HG03045 (cell line): Measurements from ENCODE around the gene CNOT10.
"Not testable (repeated sequence)": the region's sequence is repeated elsewhere in the genome, so short reads cannot be mapped to it uniquely, and the experiment has no call there.

Source experiments
- ATAC-seq: cut with Tn5 transposase; IDR thresholded peaks from one replicate; pipeline ENCODE4 v1.9.1; 2021; ENCODE audit warnings: mild to moderate bottlenecking, moderate library complexity; ENCODE audit not compliant: unreplicated experiment

CNOT10 gene

GRCh38 chr3:32757618-32758374 lies 72.8 kb downstream of the CNOT10 start:
- no peak for ATAC-seq

GRCh38 chr3:32758375-32758753 lies 73.4 kb downstream of the CNOT10 start:
- ATAC-seq: no peak

- no peak for ATAC-seq
Observed at GRCh38 chr3:32759342-32759741, 74.4 kb downstream of the CNOT10 start.

GRCh38 chr3:32764481-32764880 lies 79.5 kb downstream of the CNOT10 start:
- ATAC-seq: no peak

- ATAC-seq: no peak
Observed at GRCh38 chr3:32778389-32778788, 93.4 kb downstream of the CNOT10 start.

- ATAC-seq: no peak
Observed at GRCh38 chr3:32780071-32780734, 95.2 kb downstream of the CNOT10 start.

- ATAC-seq: peak; percentile 28
Observed at GRCh38 chr3:32780735-32781210, 95.8 kb downstream of the CNOT10 start.

- ATAC-seq: peak; percentile 96
Observed at GRCh38 chr3:32781211-32781968, 96.4 kb downstream of the CNOT10 start.

GRCh38 chr3:32781969-32782270 lies 96.9 kb downstream of the CNOT10 start:
- ATAC-seq: not testable (repeated sequence)

- ATAC-seq: no peak
Observed at GRCh38 chr3:32782407-32782806, 97.4 kb downstream of the CNOT10 start.

GRCh38 chr3:32791833-32792232 lies 106.8 kb downstream of the CNOT10 start:
- ATAC-seq: no peak

GRCh38 chr3:32794487-32795308 lies 109.7 kb downstream of the CNOT10 start:
- no peak for ATAC-seq

- ATAC-seq: not testable (repeated sequence)
Observed at GRCh38 chr3:32796384-32796950, 111.5 kb downstream of the CNOT10 start.

GRCh38 chr3:32797776-32798175 lies 112.8 kb downstream of the CNOT10 start:
- no peak for ATAC-seq

- ATAC-seq: not testable (repeated sequence)
Observed at GRCh38 chr3:32801440-32801839, 116.5 kb downstream of the CNOT10 start.

- ATAC-seq: no peak
Observed at GRCh38 chr3:32813180-32813579, 128.2 kb downstream of the CNOT10 start.

- no peak for ATAC-seq
Observed at GRCh38 chr3:32814361-32814760, 129.4 kb downstream of the CNOT10 start.

GRCh38 chr3:32815841-32816438 lies 131.0 kb downstream of the CNOT10 start:
- ATAC-seq: no peak

- ATAC-seq: no peak
Observed at GRCh38 chr3:32816439-32817256, 131.7 kb downstream of the CNOT10 start.

GRCh38 chr3:32817257-32817557 lies 132.2 kb downstream of the CNOT10 start:
- ATAC-seq: no peak
